Spleen (tissue), 11 donors: ENCODE results near the gene RGPD8. TPM values are rescaled to one million over a fixed set of nuclear protein-coding genes. Genes with fewer than 3 reads are reported as not detected.

ENCODE experiments used
- DNase-seq: peaks from one replicate; pipeline ENCODE4 v3.0.0-alpha.2; 2020
- H3K27ac ChIP-seq, 8 donors: fragments of 200-600 bp; sonication (generic) in 7 of 8; 1 replicate in 4 of 8; 2 replicates in 4 of 8; pipeline versions ENCODE4 v1.5.0 to v1.8.0; 2016 to 2021; ENCODE audit warnings: inconsistent platforms in 4 of 8, mild to moderate bottlenecking in 4 of 8, moderate library complexity in 1 of 8
- H3K27me3 ChIP-seq, 7 donors: fragments of 200-600 bp; sonication (generic) in 6 of 7; replicated peaks in 1 of 7; 1 replicate in 4 of 7; 2 replicates in 3 of 7; pipeline versions ENCODE4 v1.5.0 to v1.8.0; 2016 to 2021; ENCODE audit warnings: inconsistent platforms in 3 of 7, mild to moderate bottlenecking in 1 of 7
- H3K36me3 ChIP-seq, 6 donors: fragments of 200-600 bp; sonication (generic) in 5 of 6; 1 replicate in 4 of 6; 2 replicates in 2 of 6; pipeline versions ENCODE4 v1.5.0 to v1.8.0; 2016 to 2021; ENCODE audit warnings: inconsistent platforms in 2 of 6
- H3K4me1 ChIP-seq, 6 donors: fragments of 200-600 bp; sonication (generic) in 5 of 6; 1 replicate in 3 of 6; 2 replicates in 3 of 6; pipeline versions ENCODE4 v1.5.0 to v1.8.0; 2016 to 2021; ENCODE audit warnings: inconsistent platforms in 3 of 6
- H3K4me3 ChIP-seq, 8 donors: fragments of 200-600 bp; sonication (generic) in 7 of 8; 1 replicate in 4 of 8; 2 replicates in 4 of 8; pipeline versions ENCODE4 v1.5.0 to v1.8.0; 2016 to 2021; ENCODE audit warnings: inconsistent platforms in 4 of 8, mild to moderate bottlenecking in 4 of 8, moderate library complexity in 2 of 8
- H3K9me3 ChIP-seq, 8 donors: fragments of 200-600 bp; sonication (generic) in 7 of 8; 1 replicate in 4 of 8; 2 replicates in 4 of 8; pipeline versions ENCODE4 v1.5.0 to v1.8.0; 2016 to 2021; ENCODE audit warnings: inconsistent platforms in 4 of 8
- POLR2A ChIP-seq, 3 donors: fragments of 450-650 bp; IDR thresholded peaks; one replicate each; pipeline ENCODE4 v1.5.1; 2017; ENCODE audit warnings: antibody characterized with exemption in 3 of 3, mild to moderate bottlenecking in 1 of 3
- POLR2AphosphoS5 ChIP-seq, 3 donors: sonication (generic); formaldehyde crosslinking; IDR thresholded peaks; one replicate each; pipeline ENCODE4 v1.5.1; 2017; ENCODE audit warnings: antibody characterized with exemption in 3 of 3
- WGBS, 5 donors: extraction: QIAGEN DNeasy Blood & Tissue Kit in 3 of 5; methylation state at CpG; one replicate each; pipeline versions ENCODE4 v1.1.5 to v1.1.7; 2013 to 2018; 5-methylcytosine and 5-hydroxymethylcytosine counted together
- intact Hi-C: fragments of 100-400 bp; cut with DNase I; formaldehyde crosslinking; loops from one replicate; pipeline ENCODE4 v1.15.0; 2023; ENCODE audit warnings: low total_unique reads
- polyA plus RNA-seq, 3 donors: library from polyadenylated mRNA; stranded (reverse); fragments of 200-250 nt; gene quantifications; one replicate each; pipeline ENCODE4 v1.2.1, GENCODE V29; 2013
- total RNA-seq, 7 donors: library from RNA; depleted of rRNA in 3 of 7; stranded (reverse); fragments of >200 nt in 3 of 7; fragmentation: NEBNext Ultra II Directional in 4 of 7; extraction: Animal tissue kit (Norgen Biotek cat#: 25700) in 4 of 7; gene quantifications; one replicate each; pipeline versions ENCODE4 v1.1.0 to v1.2.1, GENCODE V29; 2016 to 2021
- TF ChIP-seq, protein P1 (sequence below), 11 experiments: fragments of 200-600 bp in 7 of 11; fragments of 450-650 bp in 4 of 11; sonication (generic) in 4 of 11; IDR thresholded peaks in 8 of 11; conservative IDR thresholded peaks in 3 of 11; 1 replicate in 7 of 11; 2 replicates in 4 of 11; pipeline versions ENCODE4 v1.4.0 to v1.8.0; 2016 to 2021; ENCODE audit warnings: antibody characterized with exemption in 11 of 11, inconsistent platforms in 4 of 11, mild to moderate bottlenecking in 1 of 11
- donor health status: healthy with polysubstance abuse.
- donor health status: DM: no; HTN: no; CAD: no; lungs with moderate emphysema.
- donor health status: DM: no; HTN: no; CAD: no.
- donor health status: Bipolar disorder and iron deficiency.
- donor health status: healthy.
- donor health status: DM: no; HTN: no; CAD: no.
- donor health status: DM: yes; HTN: yes; CAD: no.

RGPD8 gene
- total and polyA plus RNA-seq, 10 donors = 0.09 to 35.4 (median 17.7) TPM

DNA sequence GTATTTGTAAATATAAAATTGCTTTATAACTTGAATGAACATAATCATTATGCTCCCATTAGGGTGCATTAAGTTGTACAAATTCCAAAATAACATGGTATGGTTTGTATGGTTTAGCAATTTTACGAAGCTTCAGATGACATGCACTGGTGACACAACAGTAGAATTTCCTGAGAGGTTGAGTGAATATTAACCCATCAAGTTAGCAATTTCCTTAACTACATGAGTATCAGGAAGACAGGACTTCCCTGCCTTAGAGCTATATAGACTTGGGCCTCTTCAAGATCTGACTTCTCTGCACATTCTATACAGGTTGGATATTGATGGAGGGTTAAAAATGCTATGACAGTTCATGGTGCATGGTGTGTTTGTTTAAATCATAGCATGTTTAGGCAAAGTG is 97.8 kb downstream of the RGPD8 start:
- no peak for DNase-seq

DNA sequence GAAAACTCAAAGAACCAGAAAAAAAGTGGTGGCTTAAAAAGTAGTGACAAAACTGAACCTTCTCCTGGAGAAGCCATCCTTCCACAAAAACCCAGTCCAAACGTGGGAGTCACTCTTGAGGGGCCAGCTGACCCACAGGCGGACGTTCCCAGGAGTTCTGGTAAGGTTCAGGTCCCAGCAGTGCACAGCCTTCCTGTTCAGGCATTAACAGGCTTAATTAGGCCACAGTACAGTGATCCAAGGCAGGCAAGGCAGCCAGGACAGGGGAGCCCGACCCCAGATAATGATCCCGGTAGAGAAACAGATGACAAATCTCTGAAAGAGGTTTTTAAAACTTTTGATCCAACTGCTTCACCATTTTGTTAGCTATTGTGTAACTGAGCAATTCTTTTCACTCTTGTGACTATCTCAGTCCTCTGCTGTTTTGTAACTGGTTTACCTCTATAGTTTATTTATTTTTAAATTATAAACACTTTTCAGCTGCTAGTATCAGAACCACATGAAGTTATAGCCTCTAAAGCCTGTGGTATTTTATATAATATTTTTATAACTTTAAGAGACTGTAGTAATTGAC is 101.2 kb downstream of the RGPD8 start:
- Histone ChIP-seq H3K4me3 (no peak overlapping the region), H3K9me3 (no peaks in the 10 kb centered on the region), H3K4me1 (no peaks in the 10 kb centered on the region), H3K27me3 (no peaks in the 10 kb centered on the region), H3K36me3 (peaks cover 0 to 47% (median 12%) of the 10 kb centered on the region in 6 donors), H3K27ac (no peak overlapping the region)
- WGBS, 5 donors = 83 to 87% (median 86%) methylated on average over 5 of the region's 5 CpGs
- TF ChIP-seq POLR2AphosphoS5 (IDR thresholded peaks at IDR 0.05) (no peak), POLR2A (IDR thresholded peaks at IDR 0.05) (no peak)
- TF ChIP-seq, protein P1, sequence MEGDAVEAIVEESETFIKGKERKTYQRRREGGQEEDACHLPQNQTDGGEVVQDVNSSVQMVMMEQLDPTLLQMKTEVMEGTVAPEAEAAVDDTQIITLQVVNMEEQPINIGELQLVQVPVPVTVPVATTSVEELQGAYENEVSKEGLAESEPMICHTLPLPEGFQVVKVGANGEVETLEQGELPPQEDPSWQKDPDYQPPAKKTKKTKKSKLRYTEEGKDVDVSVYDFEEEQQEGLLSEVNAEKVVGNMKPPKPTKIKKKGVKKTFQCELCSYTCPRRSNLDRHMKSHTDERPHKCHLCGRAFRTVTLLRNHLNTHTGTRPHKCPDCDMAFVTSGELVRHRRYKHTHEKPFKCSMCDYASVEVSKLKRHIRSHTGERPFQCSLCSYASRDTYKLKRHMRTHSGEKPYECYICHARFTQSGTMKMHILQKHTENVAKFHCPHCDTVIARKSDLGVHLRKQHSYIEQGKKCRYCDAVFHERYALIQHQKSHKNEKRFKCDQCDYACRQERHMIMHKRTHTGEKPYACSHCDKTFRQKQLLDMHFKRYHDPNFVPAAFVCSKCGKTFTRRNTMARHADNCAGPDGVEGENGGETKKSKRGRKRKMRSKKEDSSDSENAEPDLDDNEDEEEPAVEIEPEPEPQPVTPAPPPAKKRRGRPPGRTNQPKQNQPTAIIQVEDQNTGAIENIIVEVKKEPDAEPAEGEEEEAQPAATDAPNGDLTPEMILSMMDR (IDR thresholded peaks at IDR 0.05 in 8 of 11, conservative IDR thresholded peaks at IDR 0.05 in 3 of 11) = no peak
- DNase-seq = no peak
- intact Hi-C loops = no loop called here

More for the DNA sequence above, 97.8 kb downstream of the RGPD8 start:
- Histone ChIP-seq H3K4me1 (no peaks in the 10 kb centered on the region), H3K4me3 (no peak overlapping the region), H3K36me3 (peaks cover 0 to 18% (median 8%) of the 10 kb centered on the region in 6 donors), H3K9me3 (no peaks in the 10 kb centered on the region), H3K27me3 (no peaks in the 10 kb centered on the region), H3K27ac (peak overlapping the region in 3 of 8 donors; percentile 2 to 25 (median 3))
- TF ChIP-seq, protein P1 (IDR thresholded peaks at IDR 0.05 in 8 of 11, conservative IDR thresholded peaks at IDR 0.05 in 3 of 11) = no peak
- TF ChIP-seq POLR2AphosphoS5 (IDR thresholded peaks at IDR 0.05) (no peak), POLR2A (IDR thresholded peaks at IDR 0.05) (no peak)
- intact Hi-C loops = no loop called here
- WGBS, 5 donors = 42 to 93% (median 78%) methylated on average over 1 of the region's 1 CpG

DNA sequence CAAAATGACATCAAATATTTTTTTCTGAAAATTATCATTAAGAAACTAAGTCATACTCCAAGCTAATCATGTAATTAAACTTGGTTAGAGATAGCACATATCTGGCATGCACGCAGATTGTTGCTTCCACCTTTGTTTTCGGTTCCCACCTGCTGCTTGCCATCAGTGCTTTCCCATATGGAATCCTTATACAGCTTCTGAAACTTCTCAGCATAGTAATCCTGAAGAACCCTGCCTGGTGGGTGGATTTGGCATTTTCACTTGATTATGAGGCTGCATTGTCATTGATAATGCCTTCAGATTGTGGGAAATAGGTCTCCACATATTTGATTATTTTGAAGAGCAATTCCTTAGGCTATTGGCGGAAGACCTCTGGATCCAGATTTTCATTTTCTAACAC is 110.5 kb downstream of the RGPD8 start:
- intact Hi-C loops = no loop called here
- no peak overlapping the region for H3K4me3 ChIP-seq
- WGBS, 5 donors = 95 to 99% (median 97%) methylated on average over 3 of the region's 3 CpGs
- DNase-seq = no peak
- TF ChIP-seq POLR2AphosphoS5 (IDR thresholded peaks at IDR 0.05) (no peak), POLR2A (IDR thresholded peaks at IDR 0.05) (no peak)
- TF ChIP-seq, protein P1 (IDR thresholded peaks at IDR 0.05 in 8 of 11, conservative IDR thresholded peaks at IDR 0.05 in 3 of 11) = no peak
- no peaks in the 10 kb centered on the region for H3K9me3 ChIP-seq
- H3K4me1 ChIP-seq = no peaks in the 10 kb centered on the region
- no peaks in the 10 kb centered on the region for H3K27me3 ChIP-seq
- no peak overlapping the region for H3K27ac ChIP-seq
- peaks cover 0 to 75% (median 19%) of the 10 kb centered on the region in 6 donors for H3K36me3 ChIP-seq

DNA sequence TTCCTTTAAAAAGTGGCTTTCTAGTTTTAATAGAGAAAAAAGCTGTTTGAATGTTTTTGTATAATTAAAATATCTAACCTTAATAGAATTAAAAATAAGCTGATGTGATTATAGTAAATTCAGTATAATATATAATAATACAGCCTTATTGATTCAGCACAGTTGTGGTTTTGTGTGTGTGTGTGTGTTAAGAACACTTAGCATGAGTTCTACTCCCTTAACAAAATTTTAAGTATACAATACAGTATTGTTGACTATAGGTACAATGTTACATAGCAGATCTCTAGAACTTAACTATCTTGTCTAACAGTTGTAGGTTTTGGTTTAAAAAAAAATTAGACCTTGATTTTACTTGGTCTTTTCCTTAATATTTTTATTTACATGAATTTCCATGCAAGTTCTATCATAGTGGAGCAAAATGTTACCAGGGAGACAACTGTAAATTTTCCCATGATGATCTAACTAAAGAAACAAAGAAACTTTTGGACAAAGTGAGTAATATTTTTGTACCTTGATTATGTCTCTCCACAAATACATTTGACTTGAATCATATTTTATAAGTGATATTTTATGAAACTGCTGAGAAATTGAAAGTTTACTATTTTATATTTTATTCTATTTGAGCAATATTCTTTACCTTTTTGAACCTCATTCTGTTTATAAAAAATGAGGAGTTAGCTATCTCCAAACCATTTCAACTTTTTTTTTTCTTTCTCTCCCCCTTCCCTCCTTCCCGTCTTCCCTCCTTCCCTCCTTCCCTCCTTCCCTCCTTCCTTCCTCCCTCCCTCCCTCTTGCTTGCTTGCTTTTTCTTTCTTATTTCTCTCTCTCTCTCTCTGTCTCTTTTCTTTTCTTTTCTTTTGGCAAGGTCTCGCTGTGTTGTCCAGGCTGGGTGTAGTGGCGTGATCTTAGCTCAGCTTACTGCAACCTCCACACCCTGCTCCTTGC is 111.8 kb downstream of the RGPD8 start:
- intact Hi-C loops = no loop called here
- DNase-seq = no peak
- TF ChIP-seq, protein P1 (IDR thresholded peaks at IDR 0.05 in 8 of 11, conservative IDR thresholded peaks at IDR 0.05 in 3 of 11) = no peak
- TF ChIP-seq POLR2AphosphoS5 (IDR thresholded peaks at IDR 0.05) = no peak
- TF ChIP-seq POLR2A (IDR thresholded peaks at IDR 0.05) = no peak
- no peak overlapping the region for H3K4me3 ChIP-seq
- no peaks in the 10 kb centered on the region for H3K4me1 ChIP-seq
- 91 to 95% (median 93%) methylated on average over 3 of the region's 3 CpGs for WGBS, 5 donors
- peaks cover 0 to 75% (median 18%) of the 10 kb centered on the region in 6 donors for H3K36me3 ChIP-seq
- no peak overlapping the region for H3K27ac ChIP-seq
- no peaks in the 10 kb centered on the region for H3K27me3 ChIP-seq
- H3K9me3 ChIP-seq = no peaks in the 10 kb centered on the region
